ENCODE data around the gene MPP1.

MPP1 gene

DNA sequence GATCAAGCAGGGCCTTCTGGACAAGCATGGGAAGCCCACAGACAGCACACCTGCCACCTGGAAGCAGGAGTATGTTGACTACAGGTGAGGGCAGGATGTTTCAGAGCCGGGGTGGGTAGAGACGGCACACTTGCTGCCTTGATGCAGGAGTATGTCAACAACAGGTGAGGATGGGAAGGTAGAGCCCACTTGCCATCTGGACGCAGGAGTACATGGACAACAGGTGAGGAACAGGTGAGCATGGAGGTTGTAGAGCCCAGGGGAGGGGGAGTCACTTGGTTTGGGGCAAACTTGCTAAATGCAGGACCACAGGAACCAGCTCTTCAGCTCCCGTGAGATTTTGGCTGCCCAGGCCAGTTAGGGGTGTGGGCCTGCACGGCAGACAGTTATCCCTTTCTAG, 30.7 kb downstream of the MPP1 start:
- DNase-seq = no peak

DNA sequence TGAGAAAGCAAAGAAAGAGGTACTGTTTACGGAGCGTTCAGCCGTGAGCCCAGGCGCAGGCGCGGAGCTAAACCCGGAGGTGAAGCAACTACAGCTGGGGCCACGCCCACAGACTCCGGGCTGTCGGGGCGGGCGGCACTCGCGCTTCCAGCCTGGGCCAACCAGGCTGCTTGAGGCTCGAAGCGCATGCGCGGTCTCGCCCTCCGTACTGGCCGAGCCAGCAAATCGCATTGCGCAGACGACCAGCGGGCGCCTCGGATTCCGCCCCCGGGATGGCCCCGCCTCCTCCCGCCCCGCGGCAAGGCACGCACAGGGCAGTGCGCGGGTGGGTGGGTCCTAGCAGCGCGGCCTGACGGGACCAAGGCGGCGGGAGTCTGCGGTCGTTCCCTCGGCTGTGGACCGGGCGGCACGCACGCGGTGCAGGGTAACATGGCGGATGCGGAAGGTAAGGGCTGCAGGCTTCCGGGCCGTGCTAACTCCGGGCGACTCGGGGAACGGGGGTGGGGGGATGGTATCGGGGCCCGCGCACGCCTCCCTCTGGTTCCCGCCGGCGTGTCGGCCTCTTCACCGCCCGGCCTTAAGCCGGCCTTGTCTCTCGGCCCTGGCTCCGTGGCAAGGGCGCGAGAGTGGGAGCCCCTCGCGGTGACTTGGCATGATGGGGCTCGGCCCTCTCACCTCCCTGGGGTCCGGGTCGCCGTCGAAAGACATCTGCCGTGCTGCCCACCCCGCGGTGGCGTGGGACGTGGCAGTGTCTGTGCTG, 42.6 kb downstream of the MPP1 start, which contains the start of gene DKC1:
TSS of gene DKC1 (plus strand) at position 328 of the 760 bp plus-strand sequence. CDS start at position 430, 102 bp downstream.
- peak; percentile 94 for DNase-seq

DNA sequence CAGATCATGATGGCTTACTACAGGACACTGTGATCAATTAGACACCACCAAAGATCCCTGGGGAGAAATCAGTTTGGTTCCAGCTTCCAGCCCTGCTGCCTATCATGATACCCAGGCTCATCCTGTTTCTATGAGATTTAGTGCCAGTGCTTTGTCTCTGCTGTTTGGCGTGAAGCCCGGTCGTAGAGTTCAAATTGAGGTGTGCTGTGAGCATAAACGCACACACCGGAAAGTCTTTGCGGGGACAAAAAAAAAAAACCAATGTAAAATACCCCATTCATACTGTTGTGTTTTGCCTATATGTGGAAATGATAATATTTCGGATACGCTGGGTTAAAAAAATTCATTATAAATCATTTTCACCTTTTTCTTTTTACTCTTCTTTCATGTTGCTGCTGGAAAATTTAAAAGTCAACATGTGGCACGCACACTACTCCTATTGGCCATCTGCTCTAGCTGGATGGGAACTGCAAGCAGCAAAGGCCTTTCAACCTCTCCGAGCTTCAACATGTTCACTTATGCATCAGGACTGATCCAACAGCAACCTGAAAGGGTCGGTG, 43.2 kb downstream of the MPP1 start:
- no peak for DNase-seq

DNA sequence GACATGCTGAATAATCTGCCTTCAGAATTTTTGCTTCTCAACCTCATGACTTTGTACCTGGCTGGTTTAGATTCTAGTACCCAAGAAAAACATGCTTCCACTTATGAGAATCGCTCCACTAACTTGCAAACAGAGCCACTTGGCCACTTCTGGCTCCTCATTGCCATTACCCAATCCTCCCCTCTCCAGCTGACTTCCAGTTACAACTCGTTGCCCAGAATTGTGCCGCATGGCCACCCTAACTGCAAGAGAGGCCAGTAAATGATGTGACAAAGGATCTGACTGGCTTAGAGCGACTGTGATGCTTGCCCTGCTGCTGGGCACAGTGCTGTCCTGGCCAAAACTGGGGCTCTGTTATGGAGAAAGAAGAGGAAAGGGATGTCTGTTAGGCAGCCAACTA, 46.6 kb downstream of the MPP1 start:
- no peak for DNase-seq

DNA sequence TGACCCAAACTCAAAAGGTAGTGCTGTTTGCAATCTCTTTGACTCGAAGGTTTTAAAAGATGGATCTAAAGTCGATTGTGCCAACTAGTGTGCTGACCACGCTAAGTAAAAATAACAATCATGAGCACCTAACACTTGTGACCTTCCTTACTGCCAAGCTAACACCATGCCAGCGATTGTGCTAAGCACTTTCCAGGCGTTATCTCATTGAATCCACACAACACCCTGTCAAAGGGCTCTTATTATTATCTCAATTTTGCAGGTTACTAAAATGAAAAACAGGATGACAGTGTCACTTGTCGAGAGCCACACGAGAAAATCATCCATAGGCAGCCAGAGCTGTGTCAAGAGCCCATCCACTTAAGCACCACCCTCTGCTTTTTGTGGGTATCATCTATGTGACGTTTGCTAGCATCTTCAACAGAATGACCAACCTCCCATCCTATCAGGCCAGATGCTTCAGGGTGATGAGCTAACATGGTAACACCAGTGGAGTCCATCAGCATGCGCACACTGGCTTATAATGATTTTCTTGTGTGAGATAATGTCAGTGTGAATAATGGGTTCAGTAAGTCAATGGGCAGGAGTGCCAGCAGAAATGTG, 53.5 kb downstream of the MPP1 start:
- DNase-seq = no peak

DNA sequence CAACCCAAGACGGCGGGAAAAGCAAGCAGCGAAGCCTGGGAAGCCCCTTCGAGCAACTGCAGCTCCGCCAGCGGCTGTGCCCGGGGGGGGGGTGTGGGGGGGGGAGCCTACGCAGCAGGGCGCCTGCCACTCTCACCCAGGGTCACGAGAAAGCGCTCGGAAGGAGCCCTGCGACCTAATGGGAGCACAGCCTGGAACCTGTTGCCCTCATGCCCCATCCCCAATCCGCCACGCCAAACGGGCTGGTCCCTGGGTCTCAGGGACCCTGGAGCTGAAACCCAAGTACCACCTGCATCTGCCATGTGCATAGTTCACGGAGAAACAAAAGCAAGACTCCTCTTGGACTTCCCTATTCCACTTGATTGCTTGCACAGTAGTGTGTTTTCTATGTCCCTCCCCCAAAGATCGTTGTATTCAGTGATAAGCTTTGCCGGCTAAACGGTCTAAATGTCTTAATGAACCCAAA, 54.0 kb downstream of the MPP1 start:
- no peak for DNase-seq

DNA sequence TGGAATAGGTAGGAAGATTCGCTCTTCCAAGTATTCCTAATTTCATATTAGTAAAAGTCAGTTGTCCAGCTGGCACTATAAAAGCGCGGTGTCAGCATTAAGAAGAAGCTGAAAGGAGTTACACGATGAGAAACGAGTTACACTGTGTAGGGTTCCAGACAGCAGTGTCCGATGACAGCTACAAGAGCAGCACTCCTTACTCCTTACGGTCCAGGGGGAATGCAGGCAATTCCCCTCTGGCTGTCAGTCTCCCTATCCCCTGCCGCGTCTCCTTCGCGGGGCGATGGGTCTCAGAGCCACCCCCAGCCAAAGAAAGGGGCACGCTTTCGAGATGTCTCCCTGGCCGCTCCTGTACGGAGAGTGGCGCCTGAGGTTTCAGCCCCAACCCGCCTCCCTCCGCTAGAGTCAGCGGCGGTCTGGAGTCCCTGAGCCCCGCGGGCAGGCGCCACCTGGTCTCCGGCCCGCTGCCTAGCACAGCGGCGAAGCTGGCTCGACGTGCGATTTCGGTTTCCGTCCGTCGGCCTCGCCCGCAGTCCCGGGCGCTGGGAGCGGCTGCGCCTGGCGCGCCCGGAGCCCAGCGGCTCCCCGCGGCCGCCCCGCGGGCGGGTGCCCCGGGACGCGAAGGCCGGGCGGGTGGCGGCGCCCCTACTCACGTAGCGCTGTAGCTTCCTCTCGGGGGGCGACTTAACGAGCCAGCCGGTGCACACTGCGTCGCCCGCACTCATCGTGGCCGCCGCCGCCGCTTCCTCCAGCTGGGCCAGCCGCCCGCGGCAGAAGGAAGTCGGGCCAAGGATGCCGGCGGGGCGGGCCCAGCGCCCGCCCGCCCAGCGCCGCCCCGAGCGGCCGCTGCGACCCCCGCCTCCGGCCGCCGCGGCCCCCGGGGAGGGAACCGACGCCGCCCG, 54.7 kb downstream of the MPP1 start, which contains the start of gene GAB3:
TSS of gene GAB3 (minus strand) at position 777 of the 902 bp plus-strand sequence. CDS start at position 725, 52 bp downstream.
- no peak for DNase-seq

DNA sequence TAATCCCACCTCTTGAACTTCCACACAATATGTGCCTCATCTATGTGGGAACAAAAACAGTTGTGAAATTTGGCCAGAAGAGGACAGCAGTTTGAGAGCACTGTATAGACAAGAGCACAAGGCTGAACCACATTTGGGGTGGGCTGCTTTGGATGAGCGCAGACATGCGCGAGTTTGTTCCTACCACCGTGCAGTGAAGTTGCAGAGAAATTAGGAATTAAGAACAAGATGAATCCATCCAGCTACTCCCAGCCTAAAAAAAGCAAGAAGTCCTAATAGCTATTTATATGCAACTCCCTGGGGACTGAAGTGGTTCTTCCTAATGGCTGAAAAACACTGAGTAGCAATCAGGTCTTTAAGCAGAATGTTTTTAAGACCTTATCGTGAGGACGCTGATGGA, 55.4 kb downstream of the MPP1 start:
- no peak for DNase-seq

DNA sequence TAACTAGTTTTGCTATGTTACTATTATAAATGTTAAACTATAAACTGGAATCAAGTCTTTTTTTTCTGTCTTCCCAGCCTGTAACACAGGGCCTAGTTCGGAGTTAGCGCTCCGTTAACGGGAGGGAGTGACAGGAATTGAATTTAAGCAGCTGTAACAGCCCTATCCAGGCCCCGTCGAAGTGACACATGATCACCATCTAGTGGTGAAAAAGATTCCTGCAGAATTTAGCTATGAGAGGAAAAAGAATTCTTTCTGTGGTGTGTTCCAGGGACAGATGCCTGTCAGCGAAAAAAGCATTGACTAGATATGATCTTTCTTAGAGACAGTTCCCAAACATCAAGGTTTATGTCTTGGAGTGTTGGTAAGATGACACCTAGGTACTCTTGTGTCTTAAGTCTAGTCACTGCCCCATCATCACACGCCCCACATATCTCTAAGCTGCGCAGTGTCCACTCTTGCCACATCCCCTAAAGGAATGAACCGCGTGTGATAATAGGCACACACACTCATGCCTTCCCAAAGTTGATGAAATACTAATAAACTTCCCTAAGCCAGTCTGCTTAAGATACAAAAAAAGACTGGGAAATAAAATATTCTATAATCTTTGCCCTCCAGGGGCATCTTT, 56.5 kb downstream of the MPP1 start:
- peak; percentile 55 for DNase-seq

DNA sequence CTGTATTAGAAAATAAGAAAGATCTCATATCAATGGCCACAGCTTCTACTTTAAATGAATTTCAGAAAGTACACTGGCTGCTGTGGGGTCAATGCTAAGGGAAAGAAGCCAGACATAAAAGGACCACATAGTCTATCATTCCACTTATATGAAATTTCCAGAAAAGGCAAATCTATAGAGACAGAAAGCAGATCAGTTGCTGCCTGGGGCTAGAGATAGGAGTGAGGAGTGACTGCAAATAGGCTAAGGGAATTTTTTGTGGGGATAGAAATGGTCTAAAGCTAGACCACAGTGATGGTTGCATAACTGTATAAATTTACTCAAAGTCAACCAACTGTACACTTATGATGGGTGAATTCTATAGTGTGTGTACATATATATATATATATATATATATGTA, 62.7 kb downstream of the MPP1 start:
- no peak for DNase-seq

DNA sequence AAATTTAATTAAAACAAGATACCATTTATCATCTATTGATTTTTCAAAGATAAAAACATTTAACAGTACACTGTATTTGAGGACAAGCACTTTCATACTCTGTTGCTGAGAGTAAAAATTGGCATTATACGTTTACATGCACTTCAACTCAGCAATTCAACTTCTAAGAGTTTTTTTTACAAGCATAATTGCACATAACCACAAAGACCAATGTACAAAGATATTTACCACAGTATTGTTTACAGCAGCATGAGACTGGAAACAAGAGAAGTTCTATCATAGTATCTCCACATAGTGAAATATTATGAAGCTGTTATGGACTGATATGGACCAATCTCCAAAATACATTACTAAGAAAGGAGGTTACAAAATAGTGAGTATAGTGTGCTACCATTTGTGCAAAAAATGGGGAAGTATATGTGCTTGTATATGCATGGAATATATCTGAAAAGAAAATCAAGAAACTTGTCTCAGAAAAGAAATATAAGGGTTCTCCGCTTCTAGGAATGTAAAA, 65.3 kb downstream of the MPP1 start:
- no peak for DNase-seq

DNA sequence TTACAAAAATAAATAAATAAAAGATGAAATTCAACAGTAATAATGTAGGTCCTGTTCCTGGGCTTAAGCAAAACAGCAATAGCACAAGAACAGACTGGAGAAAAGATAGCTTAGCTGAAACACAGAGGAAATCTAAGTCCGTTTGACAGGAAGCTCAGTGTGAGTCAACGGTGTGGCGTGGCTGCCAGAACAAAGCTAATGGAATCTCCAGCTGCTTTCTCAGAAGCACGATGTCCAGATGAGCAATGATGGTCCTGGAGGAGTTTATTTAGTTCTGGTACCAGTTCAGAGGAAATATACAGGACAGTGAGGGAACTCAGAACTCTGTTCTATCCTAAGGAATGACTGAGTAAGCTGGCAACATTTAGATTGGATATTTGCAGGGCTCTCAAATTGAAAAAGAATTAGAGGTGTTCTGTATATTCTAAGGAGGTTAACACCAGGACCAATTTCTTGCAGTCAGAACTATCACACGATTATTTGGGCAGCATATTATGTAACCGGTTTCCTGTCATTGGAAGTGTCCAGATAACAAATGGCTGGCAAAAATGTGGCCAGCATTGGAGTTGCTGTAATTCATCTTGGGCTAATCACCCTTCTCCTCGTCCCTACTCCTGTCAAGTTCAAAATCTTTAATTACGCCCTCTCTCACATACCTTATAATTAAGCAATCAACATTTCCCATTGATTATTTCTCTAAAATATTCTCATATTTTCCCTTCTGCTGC, 67.1 kb downstream of the MPP1 start:
- peak; percentile 77 for DNase-seq

DNA sequence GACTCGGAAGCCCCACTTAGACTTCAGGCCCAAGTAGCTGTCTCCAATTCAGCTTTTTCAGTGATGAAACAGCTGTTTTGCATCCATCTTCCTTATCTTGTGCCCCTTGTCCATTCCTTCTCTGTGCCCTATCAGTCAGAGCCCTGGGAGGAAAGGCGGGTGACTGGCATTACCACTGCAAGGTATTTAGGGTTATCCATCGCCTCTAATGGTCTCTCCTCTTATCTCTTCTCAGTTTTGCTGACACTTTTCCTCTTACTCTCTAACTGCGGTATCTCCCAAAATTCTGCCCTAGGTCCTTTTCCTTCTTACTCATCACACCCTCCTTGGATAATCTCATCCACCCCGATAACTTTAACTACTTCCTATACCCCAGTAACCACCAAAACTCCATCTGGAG, 68.1 kb downstream of the MPP1 start:
- DNase-seq = no peak

DNA sequence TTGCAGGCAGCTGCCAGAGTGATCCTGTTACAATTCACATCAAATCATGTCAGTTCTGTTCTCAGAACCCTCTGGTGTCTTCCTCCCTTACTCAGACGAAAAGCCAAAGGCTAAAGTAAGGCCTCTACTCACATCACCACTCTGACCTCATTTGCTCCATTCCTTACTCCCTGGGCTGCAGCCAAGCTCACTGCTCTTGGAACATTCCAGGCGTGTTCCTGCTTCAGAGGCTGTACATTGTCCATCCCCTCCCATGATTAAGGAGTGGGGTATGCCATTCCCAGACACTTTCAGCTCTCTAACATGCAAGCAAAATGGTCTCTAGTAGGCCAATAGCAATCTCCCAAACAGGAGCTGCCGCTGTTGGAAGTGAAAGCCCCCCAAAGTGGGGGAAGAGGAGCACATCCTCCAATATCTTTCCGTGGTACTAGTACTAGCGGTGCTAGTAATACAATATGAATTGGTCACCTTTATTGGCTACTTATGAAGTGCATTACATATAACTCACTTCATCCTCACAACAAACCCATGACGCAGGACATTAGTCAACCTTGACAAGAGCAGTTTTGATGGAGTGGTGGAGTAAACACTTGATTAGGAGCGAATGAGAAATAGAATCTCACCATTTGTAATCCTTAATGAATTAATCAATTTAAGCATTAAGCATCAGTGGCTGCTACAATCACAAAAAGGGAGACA, 69.4 kb downstream of the MPP1 start:
- peak; percentile 94 for DNase-seq

DNA sequence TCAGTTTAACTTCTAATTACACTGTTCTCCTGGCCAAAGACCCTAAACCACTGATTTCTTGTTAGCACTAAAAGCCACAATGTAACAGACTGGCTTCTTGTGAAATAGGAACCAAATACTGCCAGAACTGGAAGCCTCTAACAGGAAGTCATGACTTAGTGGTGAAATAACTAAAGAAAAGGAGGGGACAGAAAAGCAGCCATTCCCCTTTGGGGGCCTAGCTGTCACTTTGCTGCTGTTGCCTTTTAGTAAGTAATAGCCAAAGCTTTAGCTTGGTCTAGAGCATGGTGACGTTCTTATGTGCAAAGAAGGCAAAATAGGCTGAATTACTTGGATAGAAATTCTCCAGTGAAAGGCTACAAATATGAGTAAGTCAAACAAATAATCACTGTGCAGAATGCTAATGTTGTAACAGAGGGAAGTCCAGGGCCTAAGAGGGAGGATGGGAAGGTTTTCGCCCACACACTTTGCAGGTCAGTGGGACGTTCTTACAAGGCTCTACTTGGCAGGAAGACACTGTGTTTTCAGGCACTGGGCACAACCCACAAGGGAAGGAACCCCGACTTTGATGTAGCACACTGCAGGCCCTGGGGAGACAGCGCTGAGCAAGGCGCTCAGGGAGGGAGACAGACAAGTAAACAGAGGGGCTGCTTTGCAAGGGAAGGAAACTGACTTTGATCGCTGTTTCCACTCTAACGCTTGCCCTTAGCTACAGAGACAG, 71.1 kb downstream of the MPP1 start:
- DNase-seq = peak; percentile 32

DNA sequence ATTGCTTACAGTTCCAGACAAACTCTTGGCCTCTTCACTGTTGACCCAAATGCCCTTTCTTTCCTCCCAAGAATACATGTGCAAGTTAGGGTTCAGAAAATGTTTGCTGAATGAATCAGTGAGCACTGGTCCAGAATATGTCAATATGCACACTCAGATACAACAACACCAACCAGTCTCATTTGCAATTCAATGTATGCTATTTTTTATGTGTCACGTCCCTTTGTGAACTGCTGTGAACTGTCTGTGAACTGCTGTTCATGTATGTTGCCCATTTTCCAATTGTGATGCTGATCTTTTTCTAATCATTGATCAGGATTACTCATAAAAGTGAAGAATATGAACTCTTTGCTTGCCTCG, 72.2 kb downstream of the MPP1 start:
- no peak for DNase-seq

DNA sequence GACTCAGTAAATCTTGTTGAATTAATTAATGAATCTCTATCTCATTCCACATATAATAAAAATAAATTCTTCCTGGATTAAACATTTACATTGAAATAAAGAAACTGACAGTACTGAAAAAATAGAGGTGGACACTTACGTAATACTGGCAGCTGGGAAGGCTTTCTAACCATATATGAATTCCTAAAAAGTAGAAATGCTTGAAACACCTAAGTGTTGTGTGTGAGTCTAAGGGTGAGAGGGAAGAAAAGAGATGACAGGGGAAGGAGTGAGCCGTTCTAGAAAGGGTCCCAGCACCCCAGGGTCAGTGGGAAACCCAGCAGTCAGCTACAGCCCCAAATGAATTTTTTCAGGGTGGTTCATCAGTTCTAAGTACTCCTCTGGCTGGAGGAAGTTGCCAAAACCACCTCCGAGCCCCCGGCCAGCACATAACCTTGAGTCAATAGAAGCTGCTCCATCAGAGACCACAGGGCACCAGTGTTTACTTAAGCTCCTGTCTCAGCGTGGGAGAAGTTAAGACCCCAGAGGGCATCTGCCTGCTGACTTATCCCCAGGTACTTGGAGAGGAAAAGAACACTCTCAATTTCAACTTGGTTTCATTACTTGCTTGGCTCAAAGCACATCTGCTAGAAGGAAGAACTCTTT, 72.7 kb downstream of the MPP1 start:
- peak; percentile 56 for DNase-seq

DNA sequence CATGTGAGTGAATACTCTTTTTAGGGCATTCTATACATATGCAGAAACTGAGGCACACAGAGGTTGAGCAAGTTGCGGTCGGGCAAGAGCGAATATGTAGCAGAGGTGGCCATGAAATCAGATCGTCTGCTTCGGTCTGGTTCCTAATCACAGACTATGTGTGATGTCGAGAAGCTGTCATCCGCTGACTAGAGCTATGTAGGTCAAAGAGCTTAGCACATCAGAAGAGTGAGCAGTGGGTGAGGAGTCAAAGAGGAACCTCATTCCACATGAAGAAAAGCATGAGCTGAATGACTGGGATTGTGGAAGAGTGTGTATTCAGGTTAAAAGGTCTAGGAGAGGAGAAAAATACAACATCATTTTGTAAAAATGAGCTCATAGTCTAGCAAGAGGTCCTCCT, 73.4 kb downstream of the MPP1 start:
- DNase-seq = no peak

DNA sequence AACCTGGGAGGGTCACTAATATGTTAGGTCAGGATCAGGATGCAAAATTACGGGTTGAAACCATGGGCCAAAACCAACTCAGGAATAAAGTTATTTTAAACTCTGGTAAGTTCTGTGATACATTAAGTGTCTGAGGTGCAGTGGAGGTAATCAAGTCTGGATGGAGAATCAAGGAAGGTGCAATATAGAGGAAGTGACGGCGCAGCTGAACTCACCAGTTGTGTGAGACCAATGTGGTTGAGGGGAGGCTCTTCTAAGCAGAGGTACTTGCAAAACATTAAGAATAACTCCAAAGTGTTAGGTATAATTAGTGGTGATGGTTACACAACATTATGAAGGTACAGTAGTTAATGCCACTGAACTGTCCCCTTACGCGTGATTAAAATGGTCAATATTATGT, 74.1 kb downstream of the MPP1 start:
- no peak for DNase-seq

Data from fibroblast of upper back skin (primary cell).